Measurements from ENCODE around the gene NAA80. TPM values are rescaled to one million over a fixed set of nuclear protein-coding genes. Genes with fewer than 3 reads are reported as not detected.

The NAA80 gene
- total RNA-seq, 1 donor from 2014 or later = 6.3 TPM

DNA sequence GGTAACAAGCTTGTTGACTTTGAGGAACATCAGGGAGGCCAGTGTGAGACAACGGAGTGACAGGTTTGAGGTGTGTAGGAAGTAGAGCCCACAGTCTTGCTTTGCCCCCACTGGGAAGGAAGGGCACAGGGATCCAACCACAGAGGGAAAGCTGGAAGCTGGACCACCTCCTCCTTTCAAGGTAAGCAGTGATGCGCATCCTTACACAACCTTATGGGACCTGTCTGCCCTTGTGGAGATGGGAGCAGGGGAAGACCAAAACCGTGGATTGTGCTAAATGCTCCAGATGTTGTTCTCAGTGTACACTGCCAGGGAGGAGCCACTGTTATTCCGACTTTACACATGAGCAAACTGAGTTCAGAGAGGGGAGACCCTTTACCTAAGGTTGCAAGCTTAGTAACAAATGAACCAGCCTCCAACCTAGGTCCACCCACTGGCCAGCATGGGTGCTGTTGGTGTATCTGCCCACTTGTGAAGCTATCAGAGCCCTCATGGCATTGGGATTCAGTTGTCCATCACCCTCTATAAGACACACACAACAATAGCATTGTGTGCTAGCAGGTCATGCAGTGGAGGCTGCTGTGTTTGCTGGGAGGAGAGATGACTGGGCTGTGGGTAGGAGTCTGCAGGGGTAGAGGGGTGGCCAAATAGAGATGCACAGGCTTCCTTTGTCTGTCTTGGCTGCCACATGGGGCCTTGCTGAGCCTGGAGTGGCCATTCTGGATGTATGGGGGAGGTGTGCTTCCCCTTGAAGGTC, 20.9 kb downstream of the NAA80 start:
- Mint-ChIP-seq H3K9me3 (ENCODE audit: unreplicated experiment) (no peaks in the 10 kb centered on the region), H3K4me3 (ENCODE audit: unreplicated experiment) (no peak overlapping the region), H3K4me1 (ENCODE audit: low read depth, unreplicated experiment) (peaks cover 2% of the 10 kb centered on the region), H3K36me3 (ENCODE audit: low read depth, unreplicated experiment) (peaks cover 6% of the 10 kb centered on the region), H3K27me3 (ENCODE audit: low read depth, unreplicated experiment) (peaks cover 19% of the 10 kb centered on the region), H3K27ac (ENCODE audit: unreplicated experiment) (no peak overlapping the region)
- Histone ChIP-seq H3K36me3 (ENCODE audit: insufficient read depth, low read length) (no peaks in the 10 kb centered on the region), H3K27ac (ENCODE audit: low read depth, low read length) (no peak overlapping the region), H3K4me1 (ENCODE audit: insufficient read depth, low read length) (no peaks in the 10 kb centered on the region), H3K27me3 (ENCODE audit: insufficient read depth, low read length) (peaks cover 25% of the 10 kb centered on the region), H3K9ac (ENCODE audit: low read length) (no peak overlapping the region), H2AFZ (ENCODE audit: low read depth, low read length) (no peak overlapping the region), H3K4me3 (ENCODE audit: insufficient read depth, low read depth, low read length) (no peak overlapping the region), H3K79me2 (ENCODE audit: insufficient read depth, low read length) (no peaks in the 10 kb centered on the region), H4K20me1 (ENCODE audit: insufficient read depth, low read length) (peaks cover 3% of the 10 kb centered on the region), H3K4me2 (ENCODE audit: low read length) (no peak overlapping the region), H3K9me3 (ENCODE audit: insufficient read depth, low read depth, low read length) (no peaks in the 10 kb centered on the region)
- DNase-seq (ENCODE audit: low read depth) = no peak
- FAIRE-seq = no peak
- TF ChIP-seq, protein P1, sequence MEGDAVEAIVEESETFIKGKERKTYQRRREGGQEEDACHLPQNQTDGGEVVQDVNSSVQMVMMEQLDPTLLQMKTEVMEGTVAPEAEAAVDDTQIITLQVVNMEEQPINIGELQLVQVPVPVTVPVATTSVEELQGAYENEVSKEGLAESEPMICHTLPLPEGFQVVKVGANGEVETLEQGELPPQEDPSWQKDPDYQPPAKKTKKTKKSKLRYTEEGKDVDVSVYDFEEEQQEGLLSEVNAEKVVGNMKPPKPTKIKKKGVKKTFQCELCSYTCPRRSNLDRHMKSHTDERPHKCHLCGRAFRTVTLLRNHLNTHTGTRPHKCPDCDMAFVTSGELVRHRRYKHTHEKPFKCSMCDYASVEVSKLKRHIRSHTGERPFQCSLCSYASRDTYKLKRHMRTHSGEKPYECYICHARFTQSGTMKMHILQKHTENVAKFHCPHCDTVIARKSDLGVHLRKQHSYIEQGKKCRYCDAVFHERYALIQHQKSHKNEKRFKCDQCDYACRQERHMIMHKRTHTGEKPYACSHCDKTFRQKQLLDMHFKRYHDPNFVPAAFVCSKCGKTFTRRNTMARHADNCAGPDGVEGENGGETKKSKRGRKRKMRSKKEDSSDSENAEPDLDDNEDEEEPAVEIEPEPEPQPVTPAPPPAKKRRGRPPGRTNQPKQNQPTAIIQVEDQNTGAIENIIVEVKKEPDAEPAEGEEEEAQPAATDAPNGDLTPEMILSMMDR (IDR thresholded peaks at IDR 0.05; ENCODE audit: insufficient read depth, low read depth, low read length) = no peak
- no peak for TF ChIP-seq EZH2 (IDR thresholded peaks at IDR 0.05; ENCODE audit: insufficient read depth, low read length)

DNA sequence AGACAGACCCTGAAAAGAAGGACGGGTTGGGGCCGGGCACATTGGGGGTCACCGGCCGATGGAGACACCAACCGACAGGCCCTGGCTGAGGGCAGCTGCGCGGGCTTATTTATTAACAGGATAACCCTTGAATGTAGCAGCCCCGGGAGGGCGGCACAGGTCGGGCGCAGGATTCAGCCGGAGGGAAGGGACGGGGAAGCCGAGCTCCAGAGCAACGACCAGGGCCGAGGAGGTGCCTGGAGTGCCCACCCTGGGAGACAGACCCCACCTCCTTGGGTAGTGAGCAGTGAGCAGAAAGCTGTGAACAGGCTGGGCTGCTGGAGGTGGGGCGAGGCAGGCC, 22.5 kb downstream of the NAA80 start:
- Histone ChIP-seq H4K20me1 (ENCODE audit: insufficient read depth, low read length) (peaks cover 3% of the 10 kb centered on the region), H3K27me3 (ENCODE audit: insufficient read depth, low read length) (peaks cover 27% of the 10 kb centered on the region), H3K4me3 (ENCODE audit: insufficient read depth, low read depth, low read length) (no peak overlapping the region), H3K27ac (ENCODE audit: low read depth, low read length) (no peak overlapping the region), H3K79me2 (ENCODE audit: insufficient read depth, low read length) (no peaks in the 10 kb centered on the region), H3K9me3 (ENCODE audit: insufficient read depth, low read depth, low read length) (no peaks in the 10 kb centered on the region), H3K4me1 (ENCODE audit: insufficient read depth, low read length) (no peaks in the 10 kb centered on the region), H3K9ac (ENCODE audit: low read length) (no peak overlapping the region), H2AFZ (ENCODE audit: low read depth, low read length) (no peak overlapping the region), H3K36me3 (ENCODE audit: insufficient read depth, low read length) (no peaks in the 10 kb centered on the region), H3K4me2 (ENCODE audit: low read length) (no peak overlapping the region)
- no peak for TF ChIP-seq EZH2 (IDR thresholded peaks at IDR 0.05; ENCODE audit: insufficient read depth, low read length)
- TF ChIP-seq, protein P1 (IDR thresholded peaks at IDR 0.05; ENCODE audit: insufficient read depth, low read depth, low read length) = no peak
- Mint-ChIP-seq H3K4me3 (ENCODE audit: unreplicated experiment) (no peak overlapping the region), H3K36me3 (ENCODE audit: low read depth, unreplicated experiment) (peaks cover 8% of the 10 kb centered on the region), H3K27ac (ENCODE audit: unreplicated experiment) (no peak overlapping the region), H3K4me1 (ENCODE audit: low read depth, unreplicated experiment) (peaks cover 5% of the 10 kb centered on the region), H3K9me3 (ENCODE audit: unreplicated experiment) (no peaks in the 10 kb centered on the region), H3K27me3 (ENCODE audit: low read depth, unreplicated experiment) (peaks cover 22% of the 10 kb centered on the region)
- no peak for DNase-seq (ENCODE audit: low read depth)
- FAIRE-seq = no peak

All from astrocyte (in vitro differentiated cells and primary cell).